IPS-15b (cell line): ENCODE results near the gene LRRC75A.
"Not testable (repeated sequence)": the region's sequence is repeated elsewhere in the genome, so short reads cannot be mapped to it uniquely, and the experiment has no call there.

Experiments used
- H3K27me3 ChIP-seq: one replicate; pipeline ENCODE4 v1.6.1; 2013; ENCODE audit warnings: low read length; ENCODE audit not compliant: control insufficient read depth, insufficient read depth
- H3K36me3 ChIP-seq: one replicate; pipeline ENCODE4 v1.6.1; 2013; ENCODE audit warnings: low read length; ENCODE audit not compliant: control insufficient read depth, insufficient read depth
- H3K4me1 ChIP-seq: one replicate; pipeline ENCODE4 v1.6.1; 2013; ENCODE audit warnings: mild to moderate bottlenecking, low read length; ENCODE audit not compliant: control insufficient read depth, insufficient read depth
- H3K4me3 ChIP-seq: one replicate; pipeline ENCODE4 v1.5.1; 2013; ENCODE audit warnings: low read depth, low read length
- H3K9ac ChIP-seq: one replicate; pipeline ENCODE4 v1.6.1; 2013; ENCODE audit warnings: low read depth, mild to moderate bottlenecking, low read length
- H3K9me3 ChIP-seq: one replicate; pipeline ENCODE4 v1.6.1; 2013; ENCODE audit warnings: mild to moderate bottlenecking, low read length; ENCODE audit not compliant: control insufficient read depth, insufficient read depth

The LRRC75A gene

DNA sequence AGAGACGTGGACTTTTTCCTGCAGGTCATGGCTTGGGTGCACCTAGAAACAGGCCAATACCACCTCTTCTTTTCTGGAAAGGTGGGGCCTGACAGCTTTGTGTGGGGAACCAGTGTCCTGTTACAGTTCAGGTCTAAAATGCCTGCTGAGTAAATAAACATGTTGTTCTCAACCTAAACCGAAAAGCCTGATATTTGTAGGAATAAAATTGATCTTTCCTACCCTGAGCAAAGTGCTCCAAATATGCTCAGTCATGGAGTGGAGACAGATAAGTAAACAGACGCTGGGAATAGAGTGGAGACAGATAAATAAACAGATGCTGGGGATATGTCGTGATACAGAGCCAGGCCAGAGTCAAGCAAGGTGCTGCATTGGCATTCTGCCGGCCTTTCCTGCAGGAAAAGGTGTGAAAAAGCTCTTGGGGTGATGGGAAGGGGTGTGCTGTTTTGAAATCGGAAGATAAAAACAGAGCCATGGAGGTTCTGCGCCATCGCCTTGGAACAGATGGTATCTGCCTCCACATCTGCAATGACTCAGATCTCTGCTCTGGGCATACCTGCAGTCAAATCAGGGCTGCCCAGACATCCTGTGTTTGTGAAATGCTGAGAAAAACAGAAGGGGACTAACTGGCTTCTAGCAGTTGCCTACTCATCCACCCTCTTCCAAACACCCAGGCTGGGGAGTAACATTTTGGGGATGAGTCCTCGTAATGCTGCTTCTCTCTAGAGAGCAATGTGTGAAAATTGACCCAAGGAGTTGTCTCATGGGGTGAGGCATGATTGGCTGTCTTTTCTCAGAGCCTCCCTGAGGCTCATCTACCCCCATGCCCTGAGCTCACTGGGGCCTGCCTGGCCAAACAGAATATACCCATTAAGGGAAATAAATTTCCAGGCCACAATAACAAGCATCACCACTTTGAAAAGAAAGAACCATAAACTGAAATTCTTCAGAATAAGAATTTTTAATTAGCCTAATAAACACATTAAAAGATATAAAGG is 93.4 kb downstream of the LRRC75A start:
- Histone ChIP-seq H3K9me3 (no peaks in the 10 kb centered on the region), H3K9ac (no peak overlapping the region), H3K4me1 (peaks cover 5% of the 10 kb centered on the region), H3K27me3 (no peaks in the 10 kb centered on the region), H3K36me3 (no peaks in the 10 kb centered on the region), H3K4me3 (no peak overlapping the region)

DNA sequence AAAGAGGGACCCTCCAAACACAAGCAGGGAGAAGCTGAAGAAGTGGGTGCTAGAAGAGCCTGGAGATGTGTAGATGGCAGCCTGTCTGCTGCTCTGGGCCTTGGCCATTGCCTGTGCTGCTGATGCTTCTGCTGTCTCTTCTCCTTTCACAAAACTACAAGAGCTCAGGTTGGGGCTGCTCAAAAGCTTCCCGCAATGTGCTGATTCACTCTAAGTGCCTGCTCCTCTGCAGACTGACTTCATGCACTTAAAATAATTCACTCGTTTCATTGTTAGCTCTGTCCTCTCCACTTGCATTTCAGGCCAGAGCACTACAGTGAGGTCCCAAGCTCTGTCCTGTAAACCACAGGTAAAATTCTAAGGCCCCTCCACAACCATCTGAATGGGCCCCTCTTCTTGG is 95.3 kb downstream of the LRRC75A start:
- H3K4me1 ChIP-seq, H3K9ac ChIP-seq, H3K4me3 ChIP-seq, H3K27me3 ChIP-seq, H3K36me3 ChIP-seq, H3K9me3 ChIP-seq: not testable (repeated sequence)

DNA sequence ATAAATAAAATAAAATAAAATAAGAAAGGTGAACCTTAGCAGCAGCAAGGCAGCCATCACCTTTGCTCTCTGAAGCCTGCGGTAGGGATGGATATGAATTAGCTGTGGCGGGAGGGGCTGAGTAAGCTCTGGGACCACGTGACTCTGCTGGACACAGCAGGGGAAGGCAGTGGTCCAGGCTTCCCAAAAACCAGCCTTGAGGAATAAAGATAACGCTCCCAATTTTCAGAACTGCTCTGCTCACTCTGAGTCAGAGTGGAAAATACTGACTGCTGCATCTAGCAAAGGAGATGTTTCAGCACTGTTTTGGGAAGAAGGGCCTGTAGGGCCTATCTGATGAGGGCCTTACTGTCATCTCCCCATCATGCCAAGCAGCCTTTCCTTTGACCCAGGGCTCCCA is 96.1 kb downstream of the LRRC75A start:
- not testable (repeated sequence) for H3K9me3 ChIP-seq, H3K36me3 ChIP-seq, H3K9ac ChIP-seq, H3K4me1 ChIP-seq, H3K27me3 ChIP-seq, H3K4me3 ChIP-seq

DNA sequence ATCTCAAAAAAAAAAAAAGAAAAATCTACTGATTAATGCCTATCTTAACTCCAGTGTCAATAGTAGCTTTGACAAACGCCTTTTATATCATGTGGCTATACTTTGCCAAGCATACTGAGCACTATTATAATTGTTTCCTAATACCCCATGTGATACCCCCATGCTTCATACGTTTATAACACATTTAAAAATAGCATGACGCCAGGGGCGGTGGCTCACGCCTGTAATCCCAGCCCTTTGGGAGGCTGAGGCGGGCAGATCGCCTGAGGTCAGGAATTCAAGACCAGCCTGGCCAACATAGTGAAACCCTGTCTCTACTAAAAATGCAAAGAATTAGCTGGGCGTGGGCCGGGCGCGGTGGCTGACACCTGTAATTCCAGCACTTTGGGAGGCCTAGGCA is 99.5 kb downstream of the LRRC75A start:
- H3K4me3 ChIP-seq, H3K36me3 ChIP-seq, H3K27me3 ChIP-seq, H3K4me1 ChIP-seq, H3K9me3 ChIP-seq, H3K9ac ChIP-seq: not testable (repeated sequence)
